A172 (cell line): ENCODE results near the gene PRG3. TPM values are rescaled to one million over a fixed set of nuclear protein-coding genes. Genes with fewer than 3 reads are reported as not detected.
"Not testable (repeated sequence)": the region's sequence is repeated elsewhere in the genome, so short reads cannot be mapped to it uniquely, and the experiment has no call there.

Experiments used
- DNase-seq: peaks from one replicate; pipeline ENCODE4 v3.0.0-alpha.2; 2015; ENCODE audit warnings: low spot score
- total RNA-seq: library from RNA; depleted of rRNA; stranded (reverse); fragments of >200 nt; shearing (Covaris generic); gene quantifications from 2 replicates; pipeline ENCODE4 v1.2.3, GENCODE V29; 2014

Gene PRG3
- total RNA-seq, 1 experiment from 2014 or later = not detected

DNA sequence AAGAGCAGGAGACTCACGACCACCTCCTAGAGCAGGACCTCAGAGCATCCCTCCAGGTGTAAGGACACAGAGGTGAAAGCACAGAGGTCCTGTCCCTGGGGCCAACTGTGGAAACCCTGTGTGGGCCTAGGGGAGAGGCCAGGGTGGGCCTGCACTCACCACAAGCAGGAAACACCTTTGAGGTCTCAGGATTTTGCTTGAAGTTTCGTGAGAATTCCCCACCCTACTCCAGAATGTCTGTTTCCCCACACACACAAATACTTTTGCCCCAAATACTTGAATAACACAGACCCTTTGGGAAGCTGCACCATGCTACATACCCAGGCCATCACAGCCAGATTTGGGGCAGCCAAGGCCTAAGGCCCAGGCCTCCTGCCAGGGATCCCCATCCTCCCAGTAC, 27.8 kb upstream of the PRG3 start:
- no peak for DNase-seq

DNA sequence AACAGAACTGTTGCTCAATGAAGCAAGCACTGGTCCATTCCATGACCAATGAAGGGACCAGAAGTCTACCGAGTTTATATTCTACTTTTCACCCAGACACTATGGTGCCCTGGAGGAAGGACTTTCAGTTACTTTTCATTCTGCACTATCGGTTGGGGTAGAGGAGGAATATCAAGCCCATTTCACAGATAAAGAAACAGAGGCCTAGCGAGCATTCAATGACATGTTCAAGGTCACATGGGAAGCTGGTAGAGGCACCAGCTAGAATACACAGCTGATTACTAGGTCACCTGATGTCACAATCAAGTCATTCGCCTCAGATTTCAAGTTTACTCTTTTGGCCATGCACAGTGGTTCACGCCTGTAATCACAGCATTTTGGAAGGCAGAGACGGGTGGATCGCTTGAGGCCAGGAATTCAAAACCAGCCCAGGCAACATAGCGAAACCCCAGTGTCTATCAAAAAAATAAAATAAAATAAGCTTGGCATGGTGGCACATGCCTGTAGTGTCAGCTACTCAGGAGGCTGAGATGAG, 27.1 kb upstream of the PRG3 start:
- no peak for DNase-seq

DNA sequence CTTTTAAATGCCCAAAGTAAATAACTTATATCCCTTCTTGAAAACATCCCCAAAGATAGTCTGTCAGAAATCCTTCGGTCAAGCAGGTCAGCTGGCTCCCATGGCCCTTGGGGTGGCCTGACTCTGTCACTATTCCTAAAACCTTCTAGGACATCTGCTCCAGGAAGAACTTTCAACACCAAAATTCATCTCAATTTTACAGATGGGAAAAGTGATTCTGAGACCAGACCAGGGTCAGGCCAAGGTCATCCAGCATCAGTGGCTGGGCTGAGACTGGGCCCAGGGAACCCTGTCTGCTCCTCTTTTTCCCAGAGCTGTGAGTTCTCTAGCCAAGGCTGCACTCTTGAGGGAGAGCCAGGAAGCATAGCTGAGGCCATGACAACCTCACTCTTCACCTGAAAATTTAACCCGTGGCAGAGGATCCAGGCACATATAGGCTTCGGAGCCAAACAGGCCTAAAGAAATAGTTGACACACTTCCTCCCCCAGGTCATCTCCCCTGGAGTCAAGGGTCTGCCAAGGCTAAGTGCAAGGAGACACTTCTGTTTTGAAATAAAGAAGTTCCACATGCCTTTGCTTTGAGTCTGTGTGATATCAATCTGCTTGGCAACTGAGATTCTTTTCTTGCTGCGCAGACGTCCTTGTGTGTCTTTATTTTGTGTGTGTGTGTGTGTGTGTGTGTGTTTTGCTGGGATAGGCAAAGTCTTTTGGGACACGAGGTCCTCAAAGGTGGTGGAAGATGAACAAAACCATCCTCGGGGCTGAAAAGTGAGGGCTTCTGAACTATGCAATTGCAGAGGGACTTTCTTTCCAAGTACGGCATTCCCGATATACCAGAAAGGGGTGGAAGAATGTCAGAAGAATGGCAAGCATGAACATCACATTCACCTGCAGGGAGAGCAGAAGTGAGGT, 26.3 kb upstream of the PRG3 start:
- DNase-seq = no peak

DNA sequence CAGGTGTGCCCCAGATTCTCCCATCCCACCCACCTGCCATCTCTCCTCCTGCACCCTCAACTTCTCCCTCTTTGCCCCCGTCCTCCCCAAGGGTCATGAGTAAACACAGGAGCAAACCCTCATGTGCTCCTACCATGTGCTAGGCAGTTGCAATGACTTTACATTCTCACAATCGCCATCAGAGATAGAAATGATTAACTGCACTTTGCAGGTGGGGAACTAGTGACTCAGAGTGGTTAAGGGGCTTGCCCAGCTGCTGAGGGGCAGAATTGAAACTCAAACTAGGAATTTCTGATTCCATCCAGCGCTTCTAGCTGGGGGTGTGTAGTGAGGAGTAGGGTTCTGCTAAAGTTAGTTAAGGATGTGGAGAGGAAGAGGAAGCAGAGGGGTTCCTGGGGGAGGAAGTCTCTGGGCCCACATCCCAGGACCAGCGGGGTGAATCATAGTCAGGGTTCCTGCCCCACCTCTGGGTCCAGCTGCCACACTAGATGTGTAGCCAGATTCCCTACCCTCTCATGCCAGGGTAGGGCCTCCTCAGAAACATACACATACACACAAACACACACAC, 25.5 kb upstream of the PRG3 start:
- peak; percentile 72 for DNase-seq

DNA sequence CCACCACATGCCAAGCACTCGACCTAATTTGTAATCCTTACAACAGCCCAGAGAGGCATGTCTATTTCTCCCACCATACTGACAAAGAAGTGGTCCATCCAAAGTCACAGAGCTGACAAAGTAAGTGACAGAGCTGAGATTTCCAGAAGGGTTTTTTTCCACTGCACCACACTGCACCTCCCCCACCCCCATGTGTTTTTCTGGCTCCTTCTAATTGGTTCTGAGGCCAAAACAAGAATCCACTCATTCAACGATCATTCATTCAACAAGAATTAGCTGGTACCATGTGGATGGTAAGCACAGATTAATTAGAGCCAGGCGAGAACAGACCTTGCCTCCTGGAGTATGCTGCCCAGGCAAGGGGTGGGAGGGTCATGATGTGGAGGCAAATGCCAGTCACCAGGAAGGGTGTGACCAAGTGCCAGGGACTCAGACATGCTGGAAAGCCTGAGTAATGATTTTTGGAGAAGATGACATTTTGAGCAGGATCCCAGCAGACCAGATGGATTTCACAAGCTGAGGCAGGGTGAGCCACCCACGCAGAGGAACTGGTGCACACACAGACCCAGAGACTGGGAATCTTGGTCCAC, 24.4 kb upstream of the PRG3 start:
- DNase-seq = no peak

DNA sequence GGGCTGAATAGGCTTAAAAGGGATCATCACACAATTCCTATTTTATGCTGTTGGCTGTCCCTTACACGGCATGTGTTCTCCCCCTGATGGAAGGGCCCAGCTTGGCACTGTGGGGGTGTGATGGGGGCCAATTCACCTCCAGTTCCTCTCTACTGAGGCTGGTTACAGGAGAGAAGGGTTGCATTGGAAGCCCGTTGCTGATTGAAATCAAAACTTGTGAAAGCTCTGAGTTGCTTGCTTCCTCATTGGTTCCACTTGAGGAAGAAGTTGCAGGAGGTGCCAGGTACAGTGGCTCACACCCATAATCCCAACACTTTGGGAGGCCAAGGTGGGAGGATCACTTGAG, 22.8 kb upstream of the PRG3 start:
- no peak for DNase-seq

DNA sequence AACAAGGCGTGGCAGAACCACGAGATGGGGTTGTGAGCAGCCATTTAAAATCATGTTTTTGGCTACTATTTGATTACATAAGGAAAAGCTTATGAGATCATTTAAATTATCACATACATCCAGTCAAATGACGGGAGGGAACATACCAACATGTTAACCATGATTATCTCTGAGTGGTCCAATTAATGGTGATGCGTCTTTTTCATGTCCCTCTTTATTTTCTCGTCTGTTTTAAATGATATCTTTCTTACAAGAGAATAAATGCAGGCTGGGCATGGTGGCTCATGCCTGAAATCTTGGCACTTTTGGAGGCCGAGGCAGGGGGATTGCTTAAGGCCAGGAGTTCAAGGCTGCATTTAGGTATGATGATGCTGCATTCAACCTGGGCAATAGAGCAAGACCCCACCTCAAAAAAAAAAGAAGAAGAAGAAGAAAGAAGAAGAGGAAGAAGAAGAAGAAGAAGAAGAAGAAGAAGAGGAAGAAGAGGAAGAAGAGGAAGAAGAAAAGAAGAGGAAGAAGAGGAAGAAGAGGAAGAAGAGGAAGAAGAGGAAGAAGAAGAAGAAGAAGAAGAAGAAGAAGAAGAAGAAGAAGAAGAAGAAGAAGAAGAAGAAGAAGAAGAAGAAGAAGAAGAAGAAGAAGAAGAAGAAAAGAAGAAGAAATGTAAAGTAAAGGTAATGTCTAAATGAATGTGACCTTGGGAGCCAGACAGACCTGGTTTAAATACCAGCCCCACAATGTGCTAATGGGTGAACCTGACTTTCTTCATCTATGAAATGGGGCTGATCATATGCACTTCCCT, 22.3 kb upstream of the PRG3 start:
- not testable (repeated sequence) for DNase-seq

DNA sequence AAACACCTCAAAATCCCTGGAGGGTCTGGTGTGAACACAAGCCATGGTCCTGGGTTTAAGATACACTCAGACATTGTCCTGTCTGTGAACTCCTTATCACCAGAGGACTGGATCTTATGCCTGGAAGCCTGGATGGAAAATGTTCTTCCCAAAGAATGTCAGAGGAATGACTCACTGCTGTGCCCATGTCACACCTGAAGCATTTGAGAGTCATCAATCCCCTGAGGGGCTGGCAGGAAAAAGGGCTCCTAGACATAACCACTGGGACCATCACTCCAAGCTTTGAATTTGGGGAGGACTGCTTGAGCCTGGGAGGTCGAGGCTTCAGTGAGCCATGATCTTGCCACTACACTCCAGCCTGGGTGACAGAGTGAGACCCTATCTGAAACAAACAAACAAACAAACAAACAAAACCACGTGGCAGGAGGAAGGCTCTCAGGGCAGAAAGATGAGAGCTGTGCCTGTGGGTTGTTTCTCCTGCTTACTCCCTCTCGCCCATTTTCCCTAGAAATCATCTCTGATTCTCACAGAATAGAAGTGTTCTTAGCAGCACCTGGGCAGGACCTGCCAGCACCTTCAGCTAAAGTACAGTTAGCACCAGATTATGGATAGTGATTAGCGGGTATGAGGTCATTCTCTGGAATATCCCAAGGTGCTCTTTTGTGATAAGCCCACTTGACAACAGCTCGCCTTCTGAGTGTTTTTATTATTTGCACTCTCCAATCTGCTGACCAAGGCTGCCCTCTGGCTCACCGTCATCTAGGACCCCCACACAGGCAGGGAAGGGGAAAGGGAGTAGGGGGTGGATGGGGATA, 21.4 kb upstream of the PRG3 start:
- peak; percentile 55 for DNase-seq

DNA sequence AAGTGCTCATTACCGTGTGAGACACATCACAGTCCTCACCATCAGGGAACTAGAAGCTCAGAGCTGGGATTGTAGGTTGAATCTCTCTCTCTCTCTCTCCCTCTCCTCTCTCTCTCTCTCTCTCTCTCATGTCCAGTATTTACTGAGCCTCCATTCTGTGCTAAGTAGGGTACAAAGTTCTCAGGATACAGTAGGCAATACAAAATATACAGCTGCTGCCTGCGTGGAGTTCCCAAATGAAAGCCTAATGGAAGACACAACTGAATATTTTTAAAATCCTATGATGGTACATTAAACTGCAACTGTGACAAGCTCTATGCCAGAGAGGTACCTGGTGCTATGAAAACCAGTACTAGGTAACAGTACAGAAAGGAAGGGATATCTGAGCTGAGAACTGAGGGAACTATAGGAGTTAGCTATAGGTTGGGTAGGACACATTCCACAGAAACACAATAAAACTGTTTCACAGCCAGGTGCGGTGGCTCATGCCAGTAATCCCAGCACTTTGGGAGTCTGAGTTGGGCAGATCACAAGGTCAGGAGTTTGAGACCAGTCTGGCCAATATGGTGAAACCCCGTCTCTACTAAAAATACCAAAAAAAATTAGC, 19.1 kb upstream of the PRG3 start:
- DNase-seq = no peak

DNA sequence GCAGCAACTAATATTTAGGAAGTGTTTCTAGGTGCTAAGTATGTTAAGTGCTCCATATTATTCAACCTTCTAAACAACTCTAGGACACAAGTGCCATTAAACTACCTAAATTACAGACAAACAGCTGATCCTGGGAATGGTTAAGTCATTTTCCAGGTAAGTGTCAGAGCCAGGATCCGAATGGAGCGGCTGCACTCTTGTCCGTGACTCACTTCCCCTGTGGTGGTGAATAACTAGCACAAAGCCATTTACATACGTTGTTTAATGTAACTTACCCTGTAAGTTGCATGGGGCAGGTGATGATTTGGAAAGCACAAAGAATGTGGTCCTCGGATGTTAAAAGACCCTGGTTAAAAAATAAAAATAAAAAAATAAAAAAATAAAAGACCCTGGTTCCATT, 18.3 kb upstream of the PRG3 start:
- peak; percentile 18 for DNase-seq

DNA sequence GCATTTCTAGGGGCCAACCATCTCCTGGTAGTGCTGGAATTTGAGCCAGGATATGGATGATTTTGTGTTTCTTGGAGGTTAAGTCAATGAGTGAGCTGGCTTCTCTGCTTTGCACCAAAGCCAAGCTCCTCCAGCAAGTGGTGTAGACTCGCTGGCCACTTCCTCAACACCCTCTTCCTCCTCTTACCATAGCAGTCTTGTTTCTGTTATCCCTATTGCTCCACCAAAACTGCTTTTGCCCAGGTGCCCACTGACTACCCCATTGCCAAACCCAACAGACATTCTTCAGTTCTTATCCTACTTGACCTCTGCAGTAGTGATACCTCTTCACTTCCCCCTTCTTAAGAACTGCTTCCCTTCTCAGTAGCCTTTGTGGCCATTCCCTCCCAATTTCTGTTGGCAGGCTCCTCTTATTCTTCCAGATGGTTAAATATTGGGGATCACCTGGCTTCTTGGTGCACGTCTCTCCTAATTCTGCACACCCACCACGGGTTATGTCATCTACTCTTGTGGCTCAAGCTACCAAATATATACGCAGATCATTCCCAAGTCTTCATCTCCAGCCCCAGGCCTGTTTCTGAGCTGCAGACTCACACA, 16.5 kb upstream of the PRG3 start:
- no peak for DNase-seq

DNA sequence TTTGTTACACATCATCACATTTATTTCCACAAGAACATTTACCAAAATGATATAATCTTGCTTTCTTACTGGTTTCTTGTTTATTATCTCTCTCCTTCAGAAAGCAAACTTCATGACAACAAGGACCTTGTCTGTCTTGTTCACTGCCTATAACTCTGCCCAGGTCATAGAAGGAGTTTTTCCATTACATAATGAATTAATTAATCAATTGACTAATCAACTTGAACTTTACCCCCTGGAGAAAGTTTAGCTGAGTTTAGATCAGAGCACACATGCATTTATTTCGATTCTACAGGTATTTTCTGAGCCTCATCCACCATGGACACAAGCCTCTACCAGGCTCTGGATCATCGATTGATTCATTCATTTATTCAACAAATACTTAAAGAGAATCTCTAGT, 15.8 kb upstream of the PRG3 start:
- DNase-seq = no peak

DNA sequence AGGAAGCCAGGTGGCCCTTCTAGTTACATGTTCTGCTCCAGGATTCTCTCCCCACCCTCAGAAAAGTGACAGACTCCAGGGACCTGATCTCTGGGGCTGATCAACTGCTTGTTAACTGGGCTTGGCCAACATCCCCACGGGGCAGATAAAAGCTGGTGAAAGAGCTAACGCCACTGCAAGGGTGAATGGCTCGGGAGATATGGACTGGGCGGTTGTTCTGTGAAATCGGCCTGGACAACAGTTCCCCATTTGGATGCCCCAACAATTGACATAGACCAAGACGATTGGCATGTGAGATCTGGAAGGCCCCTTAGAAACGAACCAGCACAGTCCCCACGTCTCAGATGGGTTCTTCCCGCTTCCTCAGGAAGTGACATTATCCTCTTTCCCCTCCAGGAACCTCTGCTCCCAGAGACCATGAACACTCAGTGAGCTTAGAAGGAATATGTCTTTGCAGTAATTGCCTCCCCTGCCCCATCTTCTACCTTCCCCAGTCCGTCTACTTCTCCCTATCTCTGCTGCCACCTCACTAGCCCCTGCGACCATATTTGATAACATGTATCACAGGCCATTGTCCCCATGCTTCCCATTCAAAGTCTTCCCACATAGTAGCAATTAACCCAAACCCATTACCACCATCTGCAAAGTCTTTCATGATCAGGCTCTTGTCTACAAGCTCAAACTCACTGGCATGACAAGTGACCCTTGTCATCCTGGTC, 15.1 kb upstream of the PRG3 start:
- DNase-seq = no peak

DNA sequence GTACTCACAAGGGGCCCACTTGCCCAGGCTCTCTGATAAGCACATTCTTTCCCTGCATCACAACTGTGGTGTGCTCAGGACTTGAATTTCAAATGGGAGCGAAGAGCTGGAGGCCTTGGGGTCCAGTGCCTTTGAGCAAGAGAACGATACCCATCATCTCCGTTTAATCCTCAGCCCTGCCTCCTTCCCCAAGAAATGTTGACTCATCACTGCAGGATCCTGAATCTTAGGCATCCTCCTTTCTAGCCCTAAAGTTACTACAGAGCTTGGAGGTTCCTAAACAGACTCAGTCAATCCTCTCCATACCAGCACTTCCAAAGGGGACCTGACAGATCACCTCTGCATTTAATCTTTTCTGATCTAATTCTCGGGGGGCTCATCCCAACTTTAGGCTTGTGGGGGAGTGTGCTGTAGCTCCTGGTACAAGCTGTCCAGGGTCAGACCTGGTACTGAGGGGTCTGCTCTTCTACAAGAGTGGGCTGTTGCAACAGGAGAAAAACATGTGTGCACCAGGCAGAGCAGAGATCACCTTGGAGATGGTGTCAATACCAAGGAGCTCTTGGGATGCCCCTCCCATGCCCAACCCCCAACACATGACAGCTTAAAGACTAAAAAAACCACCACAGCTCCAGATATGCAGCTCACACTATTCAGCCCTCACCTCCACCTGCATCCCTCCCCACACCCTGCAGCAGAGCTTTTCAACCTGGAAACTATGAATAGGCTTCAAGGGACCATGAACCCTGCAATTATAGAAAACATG, 13.4 kb upstream of the PRG3 start:
- no peak for DNase-seq

DNA sequence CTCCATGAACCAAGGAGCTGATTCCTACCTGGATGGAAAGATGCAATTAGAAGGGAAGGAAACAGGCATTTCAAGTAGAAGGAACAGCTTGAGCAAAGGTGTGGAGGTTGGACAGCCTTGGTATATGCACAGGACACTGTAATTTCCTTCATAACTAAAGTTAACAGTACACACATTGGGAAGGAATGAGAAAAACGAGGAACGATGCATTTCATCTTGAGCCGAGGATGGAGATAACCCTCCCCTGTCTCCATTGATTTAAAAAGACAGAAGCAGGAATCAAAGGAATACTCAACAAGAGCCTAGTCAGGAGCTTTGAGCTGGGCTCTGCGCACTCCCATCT, 11.8 kb upstream of the PRG3 start:
- DNase-seq = no peak

DNA sequence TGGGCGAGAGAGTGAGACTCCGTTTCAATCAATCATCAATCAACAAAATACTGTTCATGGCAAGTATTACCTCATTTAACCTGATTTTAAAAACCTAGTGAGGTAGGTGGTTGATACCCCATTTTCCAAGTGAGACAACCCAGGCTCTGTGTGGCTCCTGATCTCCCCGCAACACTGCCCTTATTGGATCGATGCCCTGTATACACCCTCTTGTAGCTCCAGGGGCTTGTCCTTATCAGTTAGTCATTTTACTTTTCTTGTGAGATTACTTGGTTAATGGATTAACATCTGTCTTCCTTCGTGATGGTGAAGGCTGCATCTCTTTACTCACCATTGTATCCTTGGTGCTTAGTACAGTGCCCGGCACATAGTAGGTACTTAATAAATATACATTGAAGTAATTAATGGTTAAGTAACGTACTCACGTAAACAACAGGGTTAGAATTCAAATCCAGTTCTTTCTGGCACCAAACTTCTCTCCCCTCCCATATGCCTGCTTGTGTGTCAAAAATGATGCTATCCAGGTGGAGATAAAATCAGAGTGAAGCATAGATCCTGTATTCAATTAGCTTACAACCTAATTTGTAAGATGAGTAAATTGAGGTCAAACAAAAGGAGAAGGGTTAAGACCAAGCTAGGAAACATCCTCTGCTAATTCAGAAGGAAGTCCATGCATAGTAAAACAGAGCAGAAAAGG, 11.3 kb upstream of the PRG3 start:
- DNase-seq = no peak

DNA sequence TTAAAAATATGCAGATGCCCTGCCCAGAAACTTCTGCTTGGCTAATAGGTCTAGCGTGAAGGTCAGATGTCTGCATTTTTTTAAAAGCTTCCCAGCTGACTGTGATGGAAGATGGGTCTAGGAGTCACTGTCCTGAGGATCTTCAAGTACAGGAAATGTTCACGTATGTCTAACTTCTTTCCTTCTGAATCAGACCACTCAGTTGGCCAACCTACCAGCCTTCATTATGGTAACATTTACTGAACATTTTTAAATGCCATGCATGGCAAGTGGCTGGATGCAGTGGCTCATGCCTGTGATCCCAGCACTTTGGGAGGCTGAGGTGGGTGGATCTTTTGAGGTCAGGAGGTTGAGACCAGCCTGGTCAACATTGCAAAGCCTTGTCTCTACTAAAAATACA, 10.6 kb upstream of the PRG3 start:
- no peak for DNase-seq

DNA sequence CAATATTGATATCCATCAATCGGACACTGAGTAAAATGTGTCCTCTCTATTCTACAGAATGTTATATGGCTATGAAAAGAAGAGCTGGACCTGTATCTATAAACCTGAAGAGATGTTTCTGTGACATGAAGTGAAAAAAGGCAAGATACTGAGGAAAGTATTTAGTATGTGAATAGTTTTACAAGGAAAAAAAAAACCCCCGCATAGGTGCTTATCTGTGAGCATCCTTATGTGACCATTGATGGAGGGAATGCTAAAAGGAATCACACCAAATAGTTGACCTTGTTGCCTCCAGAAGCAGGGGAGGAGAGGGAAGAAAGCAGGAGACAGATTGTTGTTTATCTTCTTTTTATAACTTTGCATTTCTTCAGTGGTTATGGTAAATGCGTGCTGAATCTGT, 10.2 kb upstream of the PRG3 start:
- no peak for DNase-seq

DNA sequence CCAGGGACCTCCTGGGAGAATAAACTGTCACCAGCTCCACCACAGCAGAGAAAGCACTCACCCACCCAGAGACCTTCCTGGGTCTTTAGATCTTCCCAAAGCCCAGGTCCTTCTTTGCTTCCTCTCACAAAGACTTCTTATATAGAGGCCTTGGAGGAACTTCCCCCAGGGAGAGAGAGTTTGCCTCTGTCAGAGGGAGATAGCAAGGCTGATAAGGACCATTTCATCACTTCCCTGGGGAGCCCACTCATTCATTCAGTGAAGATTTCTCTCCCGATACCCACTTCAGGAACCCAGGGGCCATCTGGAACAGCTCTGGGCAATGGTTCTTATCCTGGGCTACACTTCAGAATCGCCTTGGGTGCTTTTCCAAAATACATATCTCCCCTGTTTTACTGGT, 9.6 kb upstream of the PRG3 start, which contains the start of gene PRG2:
Gene PRG2, minus strand, starts transcription at position 116 of the 400 bp plus-strand sequence. CDS start 706 bp downstream, outside the sequence.
- no peak for DNase-seq
